T-cell (primary cell): Measurements from ENCODE around the gene RPTOR. TPM values are rescaled to one million over a fixed set of nuclear protein-coding genes. Genes with fewer than 3 reads are reported as not detected.

ENCODE experiments used
- ATAC-seq, 4 experiments: fragments of 200-7000 bp in 3 of 4; fragments of 150-1000 bp in 1 of 4; cut with Tn5 transposase; replicated peaks in 1 of 4; 1 replicate in 3 of 4; 2 replicates in 1 of 4; pipeline ENCODE4 v1.10.0; 2021; ENCODE audit warnings: moderate library complexity in 3 of 4, mild to moderate bottlenecking in 2 of 4, moderate number of reproducible peaks in 1 of 4
- CTCF ChIA-PET, 2 donors: fragments of 300-600 bp; sonication (Branson Sonifier 250); formaldehyde crosslinking; loops; one replicate each; lab custom pipeline; 2022; ENCODE audit warnings: antibody characterized with exemption in 2 of 2; lab: Charles Lee
- POLR2A ChIA-PET, 2 donors: fragments of 300-600 bp; sonication (Branson Sonifier 250); formaldehyde crosslinking; loops; one replicate each; lab custom pipeline; 2022; ENCODE audit warnings: antibody characterized with exemption in 2 of 2; lab: Charles Lee
- DNase-seq, 35 experiments: peaks; one replicate each; pipeline versions ENCODE4 v3.0.0 to v3.0.0-alpha.2; 2013 to 2023
- H3K27ac ChIP-seq: one replicate; pipeline ENCODE4 v1.5.1; 2013; ENCODE audit warnings: low read length
- H3K27me3 ChIP-seq, 2 experiments: replicated peaks in 1 of 2; 1 replicate in 1 of 2; 2 replicates in 1 of 2; pipeline versions ENCODE4 v1.6.1 to v1.7.0; 2013; ENCODE audit warnings: low read length in 1 of 2, mixed read lengths in 1 of 2; ENCODE audit not compliant: control insufficient read depth in 2 of 2, insufficient read depth in 2 of 2; ENCODE audit errors: extremely low read depth in 1 of 2
- H3K36me3 ChIP-seq, 2 donors: 1 replicate in 1 of 2; 2 replicates in 1 of 2; pipeline versions ENCODE4 v1.6.1 to v1.7.0; 2013; ENCODE audit warnings: low read length in 1 of 2; ENCODE audit not compliant: control insufficient read depth in 2 of 2, insufficient read depth in 1 of 2; ENCODE audit errors: extremely low read depth in 1 of 2
- H3K4me1 ChIP-seq, 2 experiments: 1 replicate in 1 of 2; 2 replicates in 1 of 2; pipeline versions ENCODE4 v1.6.1 to v1.7.0; 2013; ENCODE audit warnings: low read length in 2 of 2, mixed read lengths in 1 of 2; ENCODE audit not compliant: insufficient read depth in 2 of 2, control insufficient read depth in 1 of 2; ENCODE audit errors: extremely low read depth in 1 of 2
- H3K4me3 ChIP-seq, 2 donors: 1 replicate in 1 of 2; 2 replicates in 1 of 2; pipeline versions ENCODE4 v1.5.1 to v1.7.0; 2013; ENCODE audit warnings: mild to moderate bottlenecking in 2 of 2, low read length in 1 of 2, moderate library complexity in 1 of 2; ENCODE audit not compliant: control insufficient read depth in 1 of 2; ENCODE audit errors: extremely low read depth in 1 of 2
- H3K9me3 ChIP-seq: 2 replicates; pipeline ENCODE4 v1.7.0; 2013
- H3K27ac Mint-ChIP-seq, 2 donors: one replicate each; pipeline ENCODE4 v1.8.0; 2020 to 2021; ENCODE audit warnings: mild to moderate bottlenecking in 2 of 2, mixed read lengths in 2 of 2
- H3K27me3 Mint-ChIP-seq, 2 donors: one replicate each; pipeline ENCODE4 v1.8.0; 2021 to 2022; ENCODE audit warnings: mixed read lengths in 2 of 2
- H3K36me3 Mint-ChIP-seq: one replicate; pipeline ENCODE4 v1.8.0; 2021; ENCODE audit warnings: mixed read lengths
- H3K4me1 Mint-ChIP-seq, 3 donors: one replicate each; pipeline ENCODE4 v1.8.0; 2020 to 2022; ENCODE audit warnings: mixed read lengths in 3 of 3, mild to moderate bottlenecking in 1 of 3
- H3K4me3 Mint-ChIP-seq, 3 donors: one replicate each; pipeline ENCODE4 v1.8.0; 2020 to 2022; ENCODE audit warnings: mild to moderate bottlenecking in 3 of 3, mixed read lengths in 3 of 3, moderate library complexity in 3 of 3
- H3K9me3 Mint-ChIP-seq, 3 donors: one replicate each; pipeline ENCODE4 v1.8.0; 2020 to 2022; ENCODE audit warnings: mixed read lengths in 3 of 3
- WGBS: methylation state at CpG from one replicate; pipeline ENCODE4 v1.1.5; 2013; ENCODE audit warnings: missing lambda C conversion rate; ENCODE audit not compliant: insufficient coverage; 5-methylcytosine and 5-hydroxymethylcytosine counted together
- total RNA-seq, 35 experiments: library from RNA in 6 of 35; stranded (reverse) in 6 of 35; fragments of 120-200 nt in 1 of 35; gene quantifications; one replicate each; pipeline versions ENCODE4 v1.2.1 to v1.2.4 and lab custom pipeline; 2013 to 2026

Gene RPTOR
- total RNA-seq, 5 donors from 2014 or later (not counting 1 experiment from before 2014, with no cell fraction given) = 59.4 to 76.8 (median 71.4) TPM

DNA sequence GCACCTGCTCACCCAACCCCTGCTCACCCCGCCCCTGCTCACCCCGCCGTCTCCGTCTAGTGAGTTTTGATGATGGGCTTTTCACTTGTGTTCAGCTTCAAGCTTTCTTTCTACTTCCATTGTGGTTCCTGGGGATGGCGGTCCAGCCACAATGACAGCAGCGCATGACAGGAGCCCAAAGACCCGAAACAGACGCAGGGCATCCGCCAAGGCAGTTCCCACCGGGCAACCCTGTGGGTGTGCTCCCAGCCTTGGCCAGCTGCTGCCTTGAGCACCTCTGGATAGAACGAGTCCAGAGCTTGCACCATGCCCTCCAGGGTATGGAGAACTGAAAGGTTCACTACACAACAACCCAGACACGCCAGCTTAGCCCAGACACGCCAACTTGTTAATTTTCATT, 354.1 kb downstream of the RPTOR start:
- WGBS = 92% methylated on average over 9 of the region's 13 CpGs
- POLR2A ChIA-PET = no interaction called here
- Histone ChIP-seq H3K4me1 (peaks cover 3 to 53% of the 10 kb centered on the region in 2 experiments), H3K27ac (no peak overlapping the region), H3K27me3 (no peaks in the 10 kb centered on the region), H3K4me3 (no peak overlapping the region), H3K9me3 (no peaks in the 10 kb centered on the region), H3K36me3 (peaks cover 7 to 53% of the 10 kb centered on the region in 2 donors)
- H3K9me3 Mint-ChIP-seq = no peaks in the 10 kb centered on the region
- no peak overlapping the region for H3K4me3 Mint-ChIP-seq
- H3K27ac Mint-ChIP-seq = peak overlapping the region in 1 of 2 donors; percentile 34
- H3K36me3 Mint-ChIP-seq = peaks cover 43% of the 10 kb centered on the region
- DNase-seq = no peak
- H3K4me1 Mint-ChIP-seq = peaks cover 11 to 53% (median 18%) of the 10 kb centered on the region in 3 donors
- no peak for ATAC-seq
- CTCF ChIA-PET = interaction anchor here (0.7 to 1.9 kb wide), 6 partner anchors 21 to 520 kb away, joined by 3 to 11 read pairs (median 4); no protein-coding TSS in a partner anchor
- no peaks in the 10 kb centered on the region for H3K27me3 Mint-ChIP-seq

DNA sequence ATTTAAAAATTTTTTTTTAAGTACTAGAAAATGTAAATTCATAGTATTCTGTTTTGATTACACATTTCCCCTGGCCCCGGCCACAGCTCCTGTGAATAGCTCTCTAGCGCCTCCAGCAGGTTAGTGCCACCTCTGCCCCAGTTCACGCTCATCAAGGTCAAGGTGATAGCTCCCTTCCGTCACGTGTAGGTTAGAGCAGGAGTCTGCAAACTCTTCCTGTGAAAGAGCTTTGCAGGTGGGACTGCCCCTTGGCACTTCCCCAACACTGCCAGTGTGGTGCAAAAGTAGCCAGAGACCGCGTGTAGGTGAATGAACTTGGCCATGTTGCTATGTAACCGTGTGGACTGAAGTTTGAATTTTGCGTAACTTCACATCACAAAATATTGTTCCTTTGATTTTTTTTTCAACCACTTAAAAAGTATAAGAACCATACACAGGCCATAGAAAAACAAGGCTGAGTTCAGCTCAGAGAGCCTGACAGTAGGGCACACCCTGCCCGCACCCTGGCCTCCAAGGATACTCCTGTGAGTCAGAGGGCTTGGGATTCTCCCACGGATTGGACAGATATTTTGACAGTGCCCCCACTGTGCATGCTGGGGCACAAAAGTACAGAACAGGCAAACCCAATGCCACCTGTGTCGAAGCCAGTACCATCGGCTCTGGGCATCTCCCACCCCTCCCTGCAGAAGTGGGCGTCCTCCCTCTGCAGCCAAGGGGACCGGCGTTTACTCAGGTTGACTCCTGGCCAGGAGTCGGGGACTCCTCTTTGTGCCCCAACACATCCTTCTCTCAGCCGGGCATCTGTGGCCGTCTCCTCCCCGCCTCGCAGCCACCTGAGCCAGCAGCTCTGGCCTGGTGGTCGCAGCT, 355.0 kb downstream of the RPTOR start:
- DNase-seq = peak; percentile 49 to 86 (median 72)
- Mint-ChIP-seq H3K36me3 (peaks cover 39% of the 10 kb centered on the region), H3K27ac (peak overlapping the region in 1 of 2 donors; percentile 60), H3K9me3 (no peaks in the 10 kb centered on the region), H3K4me1 (peaks cover 11 to 46% (median 13%) of the 10 kb centered on the region in 3 donors), H3K27me3 (no peaks in the 10 kb centered on the region), H3K4me3 (no peak overlapping the region)
- POLR2A ChIA-PET = no interaction called here
- WGBS = 91% methylated on average over 17 of the region's 22 CpGs
- H3K27ac ChIP-seq = no peak overlapping the region
- no peak overlapping the region for H3K4me3 ChIP-seq
- ATAC-seq = peak; percentile 84 to 92 (median 87)
- H3K4me1 ChIP-seq = peaks cover 3 to 46% of the 10 kb centered on the region in 2 experiments
- no peaks in the 10 kb centered on the region for H3K9me3 ChIP-seq
- H3K27me3 ChIP-seq = no peaks in the 10 kb centered on the region
- peaks cover 4 to 50% of the 10 kb centered on the region in 2 donors for H3K36me3 ChIP-seq
- CTCF ChIA-PET = interaction anchor here (0.5 to 1.9 kb wide), 6 partner anchors 34 to 473 kb away, joined by 3 to 11 read pairs (median 5); no protein-coding TSS in a partner anchor

- H3K4me3 Mint-ChIP-seq = no peak overlapping the region
- H3K4me1 Mint-ChIP-seq = peaks cover 9 to 32% (median 11%) of the 10 kb centered on the region in 3 donors
- H3K9me3 ChIP-seq = no peaks in the 10 kb centered on the region
Measured at GRCh38 chr17:80901319-80901718, 356.7 kb downstream of the RPTOR start.

DNA sequence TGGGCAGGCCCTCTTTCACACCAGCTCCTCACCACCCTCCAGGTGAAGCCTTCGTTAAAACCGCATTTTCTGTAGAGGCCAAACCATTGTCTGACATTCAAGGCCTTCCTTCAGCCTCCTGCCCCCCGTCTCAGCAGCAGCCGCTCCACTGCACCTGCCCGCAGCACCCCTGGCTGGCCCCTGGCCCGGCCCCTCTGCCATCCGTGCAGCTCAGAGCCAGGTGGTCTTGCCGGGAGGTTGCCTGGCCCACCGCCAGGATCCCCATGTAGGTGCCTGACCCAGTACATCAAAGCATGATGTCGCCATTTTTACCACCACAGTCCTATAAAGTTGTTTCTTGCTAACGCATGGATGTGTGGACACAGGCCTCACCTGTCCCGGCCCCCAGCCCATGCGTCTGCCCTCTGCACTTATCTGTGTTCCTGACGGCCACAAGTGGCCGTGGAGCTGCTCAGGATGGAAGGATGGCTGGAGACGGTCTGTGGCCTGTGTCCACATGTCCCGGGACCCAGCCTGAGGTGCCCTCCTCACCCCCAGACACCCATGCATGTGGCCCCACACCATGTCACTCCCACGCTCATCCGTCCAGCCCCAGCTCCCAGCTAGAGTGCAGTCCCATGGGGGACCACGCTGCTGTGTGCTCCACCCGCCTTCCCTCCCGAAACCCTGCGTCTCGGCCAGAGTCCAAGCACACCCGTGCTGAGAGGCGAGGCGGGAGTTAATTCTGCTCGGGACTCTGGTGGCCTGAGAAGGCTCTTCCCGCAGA, 357.7 kb downstream of the RPTOR start:
- ChIA-PET CTCF (interaction anchor here in 1 of 2 donors (0.5 kb wide), 1 partner anchor 31 kb away, joined by 3 read pairs; no protein-coding TSS in a partner anchor), POLR2A (no interaction called here)
- Histone ChIP-seq H3K4me3 (no peak overlapping the region), H3K27me3 (no peaks in the 10 kb centered on the region), H3K36me3 (peaks cover 5 to 44% of the 10 kb centered on the region in 2 donors), H3K4me1 (peaks cover 3 to 35% of the 10 kb centered on the region in 2 experiments), H3K27ac (no peak overlapping the region), H3K9me3 (no peaks in the 10 kb centered on the region)
- ATAC-seq (no peak), DNase-seq (no peak)
- Mint-ChIP-seq H3K4me1 (peaks cover 9 to 29% (median 11%) of the 10 kb centered on the region in 3 donors), H3K4me3 (no peak overlapping the region), H3K27me3 (no peaks in the 10 kb centered on the region), H3K9me3 (no peaks in the 10 kb centered on the region), H3K36me3 (peaks cover 25% of the 10 kb centered on the region), H3K27ac (peak overlapping the region in 1 of 2 donors; percentile 62)
- WGBS = 92% methylated on average over 25 of the region's 29 CpGs

More at GRCh38 chr17:80901319-80901718, 356.7 kb downstream of the RPTOR start:
- DNase-seq (no peak), ATAC-seq (no peak)
- Histone ChIP-seq H3K4me3 (no peak overlapping the region), H3K36me3 (peaks cover 4 to 38% of the 10 kb centered on the region in 2 donors), H3K27me3 (no peaks in the 10 kb centered on the region), H3K27ac (no peak overlapping the region), H3K4me1 (peaks cover 3 to 35% of the 10 kb centered on the region in 2 experiments)
- peaks cover 28% of the 10 kb centered on the region for H3K36me3 Mint-ChIP-seq
- 14% methylated on average over 1 of the region's 4 CpGs for WGBS
- no peaks in the 10 kb centered on the region for H3K27me3 Mint-ChIP-seq
- ChIA-PET CTCF (interaction anchor here in 1 of 2 donors (0.6 kb wide), 1 partner anchor 1015 kb away, joined by 4 read pairs; no protein-coding TSS in a partner anchor), POLR2A (interaction anchor here in 1 of 2 donors (0.6 kb wide), 1 partner anchor 92 kb away, joined by 4 read pairs; no protein-coding TSS in a partner anchor)
- H3K9me3 Mint-ChIP-seq = no peaks in the 10 kb centered on the region
- H3K27ac Mint-ChIP-seq = no peak overlapping the region

DNA sequence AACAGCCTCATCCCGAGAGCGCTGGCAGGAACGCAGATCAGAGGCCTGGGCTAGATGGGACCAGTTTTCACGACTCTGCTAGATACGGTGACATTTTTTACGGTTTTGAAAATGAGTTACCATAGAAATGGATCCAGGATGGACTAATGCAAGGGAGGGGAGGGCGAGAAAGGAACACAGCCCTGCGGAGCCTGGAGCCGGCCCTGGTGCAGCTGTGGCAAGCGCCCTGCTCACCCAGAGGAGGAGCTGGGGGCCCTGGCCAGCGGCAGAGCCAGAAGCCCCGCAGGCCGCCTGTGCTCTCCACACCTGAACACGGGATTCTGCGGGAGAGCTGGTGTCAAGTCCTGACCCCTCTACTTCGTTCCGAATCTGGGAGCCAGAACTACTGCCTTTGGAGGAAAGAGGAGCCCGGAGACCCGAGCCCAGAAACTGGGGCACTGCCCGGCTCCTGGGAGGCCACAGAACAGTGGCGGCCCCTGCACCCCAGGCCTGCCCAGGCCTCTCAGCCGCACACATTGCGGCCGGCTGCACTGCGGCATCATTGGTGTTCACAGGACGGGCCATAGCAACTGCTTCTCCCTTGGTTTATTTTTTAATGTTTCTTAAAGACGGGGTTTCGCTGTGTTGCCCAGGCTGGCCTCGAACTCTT, 358.4 kb downstream of the RPTOR start:
- Histone ChIP-seq H3K4me1 (peaks cover 3 to 35% of the 10 kb centered on the region in 2 experiments), H3K4me3 (no peak overlapping the region), H3K36me3 (peaks cover 12 to 45% of the 10 kb centered on the region in 2 donors), H3K27me3 (no peaks in the 10 kb centered on the region), H3K27ac (no peak overlapping the region), H3K9me3 (no peaks in the 10 kb centered on the region)
- Mint-ChIP-seq H3K9me3 (no peaks in the 10 kb centered on the region), H3K36me3 (peaks cover 28% of the 10 kb centered on the region), H3K4me3 (no peak overlapping the region), H3K27ac (no peak overlapping the region), H3K27me3 (no peaks in the 10 kb centered on the region), H3K4me1 (peaks cover 9 to 27% (median 11%) of the 10 kb centered on the region in 3 donors)
- WGBS = 98% methylated on average over 25 of the region's 29 CpGs
- CTCF ChIA-PET = interaction anchor here in 1 of 2 donors (0.5 kb wide), 1 partner anchor 31 kb away, joined by 3 read pairs; no protein-coding TSS in a partner anchor
- ATAC-seq (no peak), DNase-seq (no peak)
- POLR2A ChIA-PET = no interaction called here
